Esophagus mucosa (tissue), 1 donor: ENCODE data around the gene ADPRHL1. TPM values are rescaled to one million over a fixed set of nuclear protein-coding genes. Genes with fewer than 3 reads are reported as not detected.

Experiments used
- ATAC-seq: fragments of 200-7000 bp; cut with Tn5 transposase; one replicate; pipeline ENCODE4 v1.9.1; 2020
- total RNA-seq: library from RNA; stranded (reverse); gene quantifications from one replicate; pipeline ENCODE4 v1.2.4, GENCODE V29; 2023
- donor health status: DM: yes; HTN: yes; CAD: no.

The ADPRHL1 gene
- total RNA-seq, 1 donor from 2014 or later = 2.5 TPM

GRCh38 chr13:113414335-113414734 lies 39.0 kb downstream of the ADPRHL1 start:
- no peak for ATAC-seq

GRCh38 chr13:113413898-113414282 lies 39.4 kb downstream of the ADPRHL1 start:
- ATAC-seq = peak; percentile 51

- ATAC-seq = no peak
These were observed 40.0 kb downstream of the ADPRHL1 start for GRCh38 chr13:113413178-113413897.

GRCh38 chr13:113412440-113412839 lies 40.8 kb downstream of the ADPRHL1 start:
- ATAC-seq = no peak

GRCh38 chr13:113411216-113412023 lies 41.9 kb downstream of the ADPRHL1 start:
- ATAC-seq = peak; percentile 37

GRCh38 chr13:113410472-113411201 lies 42.7 kb downstream of the ADPRHL1 start:
- peak; percentile 12 for ATAC-seq

- no peak for ATAC-seq
These were observed 44.7 kb downstream of the ADPRHL1 start for GRCh38 chr13:113408562-113408961.

- no peak for ATAC-seq
These were observed 45.5 kb downstream of the ADPRHL1 start for GRCh38 chr13:113407531-113408393.

GRCh38 chr13:113407103-113407530 lies 46.2 kb downstream of the ADPRHL1 start:
- no peak for ATAC-seq

- no peak for ATAC-seq
These were observed 46.8 kb downstream of the ADPRHL1 start for GRCh38 chr13:113406321-113407102.

GRCh38 chr13:113405481-113406300 lies 47.6 kb downstream of the ADPRHL1 start:
- no peak for ATAC-seq

GRCh38 chr13:113404723-113405471 lies 48.4 kb downstream of the ADPRHL1 start:
- no peak for ATAC-seq

- no peak for ATAC-seq
These were observed 48.9 kb downstream of the ADPRHL1 start for GRCh38 chr13:113404366-113404722.

GRCh38 chr13:113403255-113404104 lies 49.8 kb downstream of the ADPRHL1 start:
- ATAC-seq = no peak

- no peak for ATAC-seq
These were observed 50.6 kb downstream of the ADPRHL1 start for GRCh38 chr13:113402471-113403254.

GRCh38 chr13:113401452-113402415 lies 51.6 kb downstream of the ADPRHL1 start:
- peak; percentile 12 for ATAC-seq
